GM12878 (cell line): Measurements from ENCODE around the gene THSD4. TPM values are rescaled to one million over a fixed set of nuclear protein-coding genes. Genes with fewer than 3 reads are reported as not detected.

Experiments used
- ATAC-seq: fragments of 200-7000 bp; cut with Tn5 transposase; 3 replicates; pipeline ENCODE4 v1.9.1; 2020; ENCODE audit warnings: mild to moderate bottlenecking, moderate library complexity
- BruUV-seq: library from RNA; stranded (reverse); fragments of 400-500 nt; replicated peaks from 2 replicates; lab custom pipeline; 2021; lab: Mats Ljungman, UMichigan
- CTCF ChIA-PET: fragments of 300-600 bp; sonication (Branson Sonifier 250); formaldehyde crosslinking; extraction: SDS; loops from one replicate; lab custom pipeline; 2021; ENCODE audit warnings: inconsistent platforms; lab: Yijun Ruan, JAX
- POLR2A ChIA-PET: fragments of 350-600 bp; formaldehyde crosslinking; extraction: SDS; loops from one replicate; lab custom pipeline; 2021; ENCODE audit warnings: inconsistent platforms; lab: Charles Lee
- RAD21 ChIA-PET: fragments of 300-600 bp; sonication (Branson Sonifier 250); formaldehyde crosslinking; loops from one replicate; lab custom pipeline; 2023; ENCODE audit warnings: antibody characterized with exemption; ENCODE audit not compliant: unreplicated experiment; lab: Charles Lee
- SMC1A ChIA-PET: fragments of 300-600 bp; sonication (Branson Sonifier 250); formaldehyde crosslinking; loops from one replicate; lab custom pipeline; 2023; ENCODE audit not compliant: unreplicated experiment, uncharacterized antibody; lab: Charles Lee
- DNase-seq: peaks from one replicate; pipeline ENCODE4 v3.0.0-alpha.2; 2011; ENCODE audit warnings: low read depth, low spot score
- FAIRE-seq: peaks from 3 replicates; lab custom pipeline; 2011; peaks lifted over from hg19 to GRCh38; lab: Jason Lieb, UNC
- H2AFZ ChIP-seq: 2 replicates; pipeline ENCODE4 v1.6.0; 2011; ENCODE audit warnings: low read depth, low read length, control low read depth; ENCODE audit not compliant: control insufficient read depth
- H3K27ac ChIP-seq: 2 replicates; pipeline ENCODE4 v1.5.1; 2011; ENCODE audit warnings: control low read depth; ENCODE audit not compliant: control insufficient read depth, insufficient read depth
- H3K27me3 ChIP-seq, 2 experiments: replicated peaks in 1 of 2; 2 replicates each; pipeline versions ENCODE4 v1.6.0 to v1.6.1; 2011; ENCODE audit warnings: low read length in 1 of 2; ENCODE audit not compliant: control insufficient read depth in 2 of 2, insufficient read depth in 2 of 2
- H3K36me3 ChIP-seq, 2 experiments: 2 replicates each; pipeline ENCODE4 v1.5.1; 2011; ENCODE audit warnings: low read length in 1 of 2; ENCODE audit not compliant: control insufficient read depth in 2 of 2, insufficient read depth in 2 of 2
- H3K4me1 ChIP-seq: 2 replicates; pipeline ENCODE4 v1.6.1; 2011; ENCODE audit warnings: mild to moderate bottlenecking, low read length, moderate library complexity, mixed read lengths; ENCODE audit not compliant: control insufficient read depth, insufficient read depth
- H3K4me2 ChIP-seq: 2 replicates; pipeline ENCODE4 v1.6.0; 2011; ENCODE audit warnings: control low read depth; ENCODE audit not compliant: control insufficient read depth, insufficient read depth
- H3K4me3 ChIP-seq: fragments of 200-600 bp; sonication (generic); 2 replicates; pipeline ENCODE4 v1.5.1; 2016
- H3K79me2 ChIP-seq: 2 replicates; pipeline ENCODE4 v1.6.0; 2011; ENCODE audit warnings: low read length; ENCODE audit not compliant: control insufficient read depth, insufficient read depth
- H3K9ac ChIP-seq: 2 replicates; pipeline ENCODE4 v1.8.0; 2011; ENCODE audit warnings: low read length, control low read depth, mixed read lengths; ENCODE audit not compliant: control insufficient read depth, insufficient read depth
- H3K9me3 ChIP-seq: replicated peaks from 3 replicates; pipeline ENCODE4 v1.5.1; 2011; ENCODE audit warnings: mild to moderate bottlenecking, low read length; ENCODE audit not compliant: control insufficient read depth, insufficient read depth
- H4K20me1 ChIP-seq: 2 replicates; pipeline ENCODE4 v1.6.0; 2011; ENCODE audit not compliant: control insufficient read depth, insufficient read depth
- EGR1 ChIP-seq, 2 experiments: IDR thresholded peaks; 1 replicate in 1 of 2; 2 replicates in 1 of 2; pipeline ENCODE4 v1.6.1; 2011 to 2012; ENCODE audit warnings: low read depth in 2 of 2, low read length in 2 of 2, borderline replicate concordance in 1 of 2, mild to moderate bottlenecking in 1 of 2, moderate library complexity in 1 of 2
- PML ChIP-seq: IDR thresholded peaks from 2 replicates; pipeline ENCODE4 v1.6.1; 2012; ENCODE audit warnings: low read length, inconsistent platforms
- RB1 ChIP-seq: fragments of 450-650 bp; formaldehyde crosslinking; IDR thresholded peaks from 2 replicates; pipeline ENCODE4 v1.6.1; 2017; ENCODE audit warnings: mild to moderate bottlenecking, borderline replicate concordance
- TBL1XR1 ChIP-seq: IDR thresholded peaks from 2 replicates; pipeline ENCODE4 v1.6.1; 2012; ENCODE audit warnings: low read depth, low read length, improper control_type of control experiment
- ZNF207 ChIP-seq: fragments of 450-650 bp; IDR thresholded peaks from 2 replicates; pipeline ENCODE4 v1.6.1; 2014; ENCODE audit warnings: antibody characterized with exemption, mild to moderate bottlenecking, borderline replicate concordance
- ZNF622 ChIP-seq: fragments of 450-650 bp; IDR thresholded peaks from 2 replicates; pipeline ENCODE4 v1.6.1; 2017; ENCODE audit warnings: mild to moderate bottlenecking, inconsistent platforms
- whole genome bisulfite sequencing: methylation state at CpG from one replicate; pipeline ENCODE4 v1.1.6; 2016; ENCODE audit warnings: low lambda C conversion rate; ENCODE audit not compliant: insufficient replicate concordance, insufficient coverage; ENCODE audit errors: missing lambda C conversion rate; 5-methylcytosine and 5-hydroxymethylcytosine counted together
- in situ Hi-C: fragments of 300-500 bp; cut with MboI; formaldehyde crosslinking; loops from 9 replicates; pipeline ENCODE4 v1.14.3; 2018; ENCODE audit warnings: mixed read lengths
- intact Hi-C: fragments of 100-400 bp; cut with micrococcal nuclease; formaldehyde crosslinking; loops from one replicate; pipeline ENCODE4 v1.14.2; 2022; ENCODE audit not compliant: unreplicated experiment
- polyA plus RNA-seq, 11 experiments: library from polyadenylated mRNA; depleted of rRNA in 4 of 11; unstranded in 6 of 11; stranded (reverse) in 5 of 11; fragments of >200 nt; fragmentation: Nextera tagmentation in 4 of 11; fragmentation: Illumina TruSeq in 1 of 11; extraction: Ambion mirVana in 4 of 11; extraction: Trizol in 1 of 11; gene quantifications; 1 replicate in 1 of 11; 2 replicates in 10 of 11; pipeline versions ENCODE4 v1.2.1 to v1.2.3, GENCODE V29; 2011 to 2016; ENCODE audit warnings: inconsistent platforms in 2 of 11, missing spikeins in 2 of 11, low read depth in 1 of 11
- total RNA-seq, 4 experiments: library from RNA; depleted of rRNA in 3 of 4; stranded (reverse); fragments of >200 nt in 3 of 4; fragmentation: Illumina TruSeq in 1 of 4; extraction: Trizol in 1 of 4; gene quantifications; 2 replicates each; pipeline versions ENCODE4 v1.2.1 to v1.2.3, GENCODE V29; 2013 to 2021
- TF ChIP-seq, protein P1 (sequence below): fragments of 450-650 bp; IDR thresholded peaks from 2 replicates; pipeline ENCODE4 v1.6.1; 2017; ENCODE audit warnings: mild to moderate bottlenecking, moderate library complexity
- TF ChIP-seq, protein P2 (sequence below): fragments of 450-650 bp; IDR thresholded peaks from 2 replicates; pipeline ENCODE4 v1.6.1; 2014; ENCODE audit warnings: mild to moderate bottlenecking
- TF ChIP-seq, protein P3 (sequence below): fragments of 450-650 bp; IDR thresholded peaks from 2 replicates; pipeline ENCODE4 v1.6.1; 2017; ENCODE audit warnings: low read depth, mild to moderate bottlenecking, moderate library complexity

Gene THSD4
- total and polyA plus RNA-seq, 10 of the 15 experiments (the other 5 are each of a cell fraction or from before 2014, with no cell fraction given), result 0.04 to 0.13 (median 0.05) TPM; not detected in 7

DNA sequence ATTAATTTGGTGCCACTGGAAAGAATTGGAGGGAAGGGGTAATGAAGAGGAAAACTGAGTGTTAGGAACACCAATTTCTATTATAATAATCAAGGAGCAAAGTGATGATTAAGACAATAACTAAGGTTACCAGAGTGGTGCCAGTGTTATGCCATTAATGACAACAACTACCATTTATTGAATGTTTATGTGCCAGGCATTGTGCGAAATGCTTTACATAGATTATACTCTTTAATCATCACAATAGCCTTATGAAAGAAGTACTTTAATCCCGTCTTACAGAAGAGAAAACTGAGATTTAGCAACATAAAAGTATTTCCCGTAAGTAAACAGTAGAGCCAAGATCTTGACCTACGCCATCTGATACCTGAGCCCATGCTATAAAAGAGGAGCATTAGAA lies 507.8 kb downstream of the THSD4 start:
- no peak for DNase-seq
- in situ Hi-C loops (no loop called here), intact Hi-C loops (no loop called here)
- H3K9ac ChIP-seq, result no peak overlapping the region
- H3K27me3 ChIP-seq, result peaks cover 0 to 3% of the 10 kb centered on the region in 2 experiments; a peak in 1 of 4 replicates
- H3K9me3 ChIP-seq, result no peaks in the 10 kb centered on the region
- whole genome bisulfite sequencing, result 44% methylated on average over 4 of the region's 4 CpGs
- CTCF ChIA-PET, result no interaction called here
- H3K4me3 ChIP-seq, result no peak overlapping the region
- POLR2A ChIA-PET, result interaction anchor here (0.7 kb wide), 1 partner anchor 12 kb away, joined by 4 read pairs; no protein-coding TSS in a partner anchor
- FAIRE-seq, result no peak
- H3K4me1 ChIP-seq, result no peaks in the 10 kb centered on the region
- SMC1A ChIA-PET, result no interaction called here
- H3K36me3 ChIP-seq, result no peaks in the 10 kb centered on the region
- H3K79me2 ChIP-seq, result no peaks in the 10 kb centered on the region
- no peak overlapping the region for H3K4me2 ChIP-seq
- no TSS peak for BruUV-seq
- H4K20me1 ChIP-seq, result no peaks in the 10 kb centered on the region
- no peak overlapping the region for H2AFZ ChIP-seq
- RAD21 ChIA-PET, result no interaction called here
- TF ChIP-seq TBL1XR1 (no peak), EGR1 (IDR thresholded peaks at IDR 0.05; ENCODE audit: borderline replicate concordance in 1 of 2, low read depth in 2 of 2, low read length in 2 of 2) (no peak), ZNF207 (no peak), PML (no peak), RB1 (no peak), ZNF622 (no peak)
- TF ChIP-seq, protein P1, sequence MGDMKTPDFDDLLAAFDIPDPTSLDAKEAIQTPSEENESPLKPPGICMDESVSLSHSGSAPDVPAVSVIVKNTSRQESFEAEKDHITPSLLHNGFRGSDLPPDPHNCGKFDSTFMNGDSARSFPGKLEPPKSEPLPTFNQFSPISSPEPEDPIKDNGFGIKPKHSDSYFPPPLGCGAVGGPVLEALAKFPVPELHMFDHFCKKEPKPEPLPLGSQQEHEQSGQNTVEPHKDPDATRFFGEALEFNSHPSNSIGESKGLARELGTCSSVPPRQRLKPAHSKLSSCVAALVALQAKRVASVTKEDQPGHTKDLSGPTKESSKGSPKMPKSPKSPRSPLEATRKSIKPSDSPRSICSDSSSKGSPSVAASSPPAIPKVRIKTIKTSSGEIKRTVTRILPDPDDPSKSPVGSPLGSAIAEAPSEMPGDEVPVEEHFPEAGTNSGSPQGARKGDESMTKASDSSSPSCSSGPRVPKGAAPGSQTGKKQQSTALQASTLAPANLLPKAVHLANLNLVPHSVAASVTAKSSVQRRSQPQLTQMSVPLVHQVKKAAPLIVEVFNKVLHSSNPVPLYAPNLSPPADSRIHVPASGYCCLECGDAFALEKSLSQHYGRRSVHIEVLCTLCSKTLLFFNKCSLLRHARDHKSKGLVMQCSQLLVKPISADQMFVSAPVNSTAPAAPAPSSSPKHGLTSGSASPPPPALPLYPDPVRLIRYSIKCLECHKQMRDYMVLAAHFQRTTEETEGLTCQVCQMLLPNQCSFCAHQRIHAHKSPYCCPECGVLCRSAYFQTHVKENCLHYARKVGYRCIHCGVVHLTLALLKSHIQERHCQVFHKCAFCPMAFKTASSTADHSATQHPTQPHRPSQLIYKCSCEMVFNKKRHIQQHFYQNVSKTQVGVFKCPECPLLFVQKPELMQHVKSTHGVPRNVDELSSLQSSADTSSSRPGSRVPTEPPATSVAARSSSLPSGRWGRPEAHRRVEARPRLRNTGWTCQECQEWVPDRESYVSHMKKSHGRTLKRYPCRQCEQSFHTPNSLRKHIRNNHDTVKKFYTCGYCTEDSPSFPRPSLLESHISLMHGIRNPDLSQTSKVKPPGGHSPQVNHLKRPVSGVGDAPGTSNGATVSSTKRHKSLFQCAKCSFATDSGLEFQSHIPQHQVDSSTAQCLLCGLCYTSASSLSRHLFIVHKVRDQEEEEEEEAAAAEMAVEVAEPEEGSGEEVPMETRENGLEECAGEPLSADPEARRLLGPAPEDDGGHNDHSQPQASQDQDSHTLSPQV, result no peak
- TF ChIP-seq, protein P2, sequence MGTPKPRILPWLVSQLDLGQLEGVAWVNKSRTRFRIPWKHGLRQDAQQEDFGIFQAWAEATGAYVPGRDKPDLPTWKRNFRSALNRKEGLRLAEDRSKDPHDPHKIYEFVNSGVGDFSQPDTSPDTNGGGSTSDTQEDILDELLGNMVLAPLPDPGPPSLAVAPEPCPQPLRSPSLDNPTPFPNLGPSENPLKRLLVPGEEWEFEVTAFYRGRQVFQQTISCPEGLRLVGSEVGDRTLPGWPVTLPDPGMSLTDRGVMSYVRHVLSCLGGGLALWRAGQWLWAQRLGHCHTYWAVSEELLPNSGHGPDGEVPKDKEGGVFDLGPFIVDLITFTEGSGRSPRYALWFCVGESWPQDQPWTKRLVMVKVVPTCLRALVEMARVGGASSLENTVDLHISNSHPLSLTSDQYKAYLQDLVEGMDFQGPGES, result no peak
- TF ChIP-seq, protein P3, sequence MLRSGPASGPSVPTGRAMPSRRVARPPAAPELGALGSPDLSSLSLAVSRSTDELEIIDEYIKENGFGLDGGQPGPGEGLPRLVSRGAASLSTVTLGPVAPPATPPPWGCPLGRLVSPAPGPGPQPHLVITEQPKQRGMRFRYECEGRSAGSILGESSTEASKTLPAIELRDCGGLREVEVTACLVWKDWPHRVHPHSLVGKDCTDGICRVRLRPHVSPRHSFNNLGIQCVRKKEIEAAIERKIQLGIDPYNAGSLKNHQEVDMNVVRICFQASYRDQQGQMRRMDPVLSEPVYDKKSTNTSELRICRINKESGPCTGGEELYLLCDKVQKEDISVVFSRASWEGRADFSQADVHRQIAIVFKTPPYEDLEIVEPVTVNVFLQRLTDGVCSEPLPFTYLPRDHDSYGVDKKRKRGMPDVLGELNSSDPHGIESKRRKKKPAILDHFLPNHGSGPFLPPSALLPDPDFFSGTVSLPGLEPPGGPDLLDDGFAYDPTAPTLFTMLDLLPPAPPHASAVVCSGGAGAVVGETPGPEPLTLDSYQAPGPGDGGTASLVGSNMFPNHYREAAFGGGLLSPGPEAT, result no peak
- TF ChIP-seq, all 136 proteins: peak for 0
- ATAC-seq, result no peak
- H3K27ac ChIP-seq, result no peak overlapping the region
